Endodermal cell (in vitro differentiated cells): Measurements from ENCODE around the gene KIFC3. TPM values are rescaled to one million over a fixed set of nuclear protein-coding genes. Genes with fewer than 3 reads are reported as not detected.

Experiments
- DNase-seq: peaks from one replicate; pipeline ENCODE4 v3.0.0-alpha.2; 2017
- H3K27ac ChIP-seq: 2 replicates; pipeline ENCODE4 v1.5.1; 2013; ENCODE audit warnings: mild to moderate bottlenecking, low read depth, low read length, moderate library complexity
- H3K27me3 ChIP-seq: 2 replicates; pipeline ENCODE4 v1.6.1; 2013; ENCODE audit warnings: mild to moderate bottlenecking, low read length, moderate library complexity; ENCODE audit not compliant: insufficient read depth, control insufficient read depth, poor library complexity, severe bottlenecking
- H3K36me3 ChIP-seq: 2 replicates; pipeline ENCODE4 v1.7.0; 2013; ENCODE audit warnings: mild to moderate bottlenecking, low read length, moderate library complexity; ENCODE audit not compliant: control insufficient read depth, insufficient read depth
- H3K4me1 ChIP-seq: one replicate; pipeline ENCODE4 v1.7.0; 2013; ENCODE audit warnings: low read length; ENCODE audit not compliant: control insufficient read depth, insufficient read depth
- H3K4me3 ChIP-seq: 2 replicates; pipeline ENCODE4 v1.5.1; 2013; ENCODE audit warnings: mild to moderate bottlenecking, low read length, moderate library complexity
- H3K9ac ChIP-seq: 2 replicates; pipeline ENCODE4 v1.6.1; 2013; ENCODE audit warnings: mild to moderate bottlenecking, low read length, moderate library complexity; ENCODE audit not compliant: poor library complexity, severe bottlenecking; ENCODE audit errors: extremely low read depth
- H3K9me3 ChIP-seq: 2 replicates; pipeline ENCODE4 v1.6.1; 2013; ENCODE audit warnings: mild to moderate bottlenecking, low read length, moderate library complexity; ENCODE audit not compliant: control insufficient read depth
- H3K27ac Mint-ChIP-seq: 2 replicates; pipeline ENCODE4 v1.8.0; 2020; ENCODE audit warnings: mixed read lengths
- H3K27me3 Mint-ChIP-seq: 2 replicates; pipeline ENCODE4 v1.8.0; 2021; ENCODE audit warnings: mild to moderate bottlenecking, mixed read lengths; ENCODE audit not compliant: insufficient read depth
- H3K36me3 Mint-ChIP-seq: 2 replicates; pipeline ENCODE4 v1.8.0; 2020; ENCODE audit warnings: low read depth, mixed read lengths
- H3K4me1 Mint-ChIP-seq: 2 replicates; pipeline ENCODE4 v1.8.0; 2020; ENCODE audit warnings: mixed read lengths
- H3K4me3 Mint-ChIP-seq: 2 replicates; pipeline ENCODE4 v1.8.0; 2020; ENCODE audit warnings: mild to moderate bottlenecking, moderate library complexity, mixed read lengths
- H3K9me3 Mint-ChIP-seq: 2 replicates; pipeline ENCODE4 v1.8.0; 2020; ENCODE audit warnings: mild to moderate bottlenecking, mixed read lengths
- WGBS, 2 experiments: methylation state at CpG; one replicate each; pipeline versions ENCODE4 v1.1.5 to v1.1.7; 2013; ENCODE audit warnings: missing lambda C conversion rate in 2 of 2, mixed read lengths in 1 of 2; ENCODE audit not compliant: insufficient coverage in 1 of 2, insufficient read length in 1 of 2; 5-methylcytosine and 5-hydroxymethylcytosine counted together
- total RNA-seq, 2 donors: library from RNA; stranded (reverse); fragmentation: NEBNext Ultra II Directional in 1 of 2; extraction: Animal tissue kit (Norgen Biotek cat#: 25700) in 1 of 2; gene quantifications; 2 replicates in 1 of 2; 3 replicates in 1 of 2; pipeline ENCODE4 v1.2.1, GENCODE V29; 2021
- TF ChIP-seq, protein P1 (sequence below): fragments of 200-600 bp; sonication (generic); conservative IDR thresholded peaks from 2 replicates; pipeline ENCODE4 v1.5.0; 2021; ENCODE audit warnings: antibody characterized with exemption, mild to moderate bottlenecking

The KIFC3 gene
- total RNA-seq, 2 donors from 2014 or later: 39.2 to 39.3 TPM

DNA sequence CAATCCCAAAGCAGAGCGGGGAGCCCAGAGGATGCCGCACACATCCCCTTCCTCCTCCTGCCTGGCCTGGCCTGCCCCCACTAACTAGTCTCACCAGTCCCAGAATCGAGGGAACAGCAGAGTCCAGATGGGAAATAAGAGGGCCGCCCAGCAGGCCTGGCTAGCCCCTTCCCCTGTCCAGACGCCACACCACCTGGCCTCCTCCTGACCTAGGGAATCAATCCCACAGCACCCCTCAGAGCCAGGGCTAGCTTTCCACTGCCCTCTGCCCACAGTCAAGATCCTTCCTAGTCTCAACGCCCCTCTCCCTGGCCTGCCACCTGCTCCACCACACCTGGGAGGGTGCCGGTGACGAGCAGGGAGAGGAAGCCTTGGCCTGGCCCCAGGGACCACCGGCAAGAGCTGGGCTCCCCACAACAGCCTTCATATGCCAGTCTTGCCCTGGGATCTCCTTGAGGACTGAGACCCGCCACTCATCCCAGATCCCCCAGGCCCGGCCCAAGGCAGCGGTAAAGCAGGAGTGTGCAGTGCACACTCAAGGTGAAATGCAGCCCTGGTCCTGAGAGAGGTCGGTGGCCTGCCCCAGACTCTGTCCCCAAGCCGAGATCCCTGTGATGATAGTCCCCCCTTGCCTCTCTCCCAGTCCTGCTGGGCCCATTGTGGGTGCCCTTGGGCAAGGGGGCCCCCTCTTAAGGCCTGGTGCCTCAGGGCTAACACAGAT, 38.8 kb downstream of the KIFC3 start:
- peaks cover 2% of the 10 kb centered on the region for H3K4me1 Mint-ChIP-seq
- peak overlapping the region; percentile 75 for H3K27ac Mint-ChIP-seq
- Histone ChIP-seq H3K9ac (no peak overlapping the region), H3K9me3 (no peaks in the 10 kb centered on the region), H3K36me3 (peaks cover 52% of the 10 kb centered on the region), H3K4me1 (no peaks in the 10 kb centered on the region), H3K27me3 (no peaks in the 10 kb centered on the region), H3K4me3 (no peak overlapping the region), H3K27ac (no peak overlapping the region)
- H3K27me3 Mint-ChIP-seq: no peaks in the 10 kb centered on the region
- no peak overlapping the region for H3K4me3 Mint-ChIP-seq
- 89 to 94% methylated on average over 8 to 14 of the region's 14 CpGs for WGBS, 2 experiments
- H3K9me3 Mint-ChIP-seq: peaks cover 3% of the 10 kb centered on the region
- no peak for DNase-seq
- TF ChIP-seq, protein P1, sequence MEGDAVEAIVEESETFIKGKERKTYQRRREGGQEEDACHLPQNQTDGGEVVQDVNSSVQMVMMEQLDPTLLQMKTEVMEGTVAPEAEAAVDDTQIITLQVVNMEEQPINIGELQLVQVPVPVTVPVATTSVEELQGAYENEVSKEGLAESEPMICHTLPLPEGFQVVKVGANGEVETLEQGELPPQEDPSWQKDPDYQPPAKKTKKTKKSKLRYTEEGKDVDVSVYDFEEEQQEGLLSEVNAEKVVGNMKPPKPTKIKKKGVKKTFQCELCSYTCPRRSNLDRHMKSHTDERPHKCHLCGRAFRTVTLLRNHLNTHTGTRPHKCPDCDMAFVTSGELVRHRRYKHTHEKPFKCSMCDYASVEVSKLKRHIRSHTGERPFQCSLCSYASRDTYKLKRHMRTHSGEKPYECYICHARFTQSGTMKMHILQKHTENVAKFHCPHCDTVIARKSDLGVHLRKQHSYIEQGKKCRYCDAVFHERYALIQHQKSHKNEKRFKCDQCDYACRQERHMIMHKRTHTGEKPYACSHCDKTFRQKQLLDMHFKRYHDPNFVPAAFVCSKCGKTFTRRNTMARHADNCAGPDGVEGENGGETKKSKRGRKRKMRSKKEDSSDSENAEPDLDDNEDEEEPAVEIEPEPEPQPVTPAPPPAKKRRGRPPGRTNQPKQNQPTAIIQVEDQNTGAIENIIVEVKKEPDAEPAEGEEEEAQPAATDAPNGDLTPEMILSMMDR: no peak
- peaks cover 52% of the 10 kb centered on the region for H3K36me3 Mint-ChIP-seq

DNA sequence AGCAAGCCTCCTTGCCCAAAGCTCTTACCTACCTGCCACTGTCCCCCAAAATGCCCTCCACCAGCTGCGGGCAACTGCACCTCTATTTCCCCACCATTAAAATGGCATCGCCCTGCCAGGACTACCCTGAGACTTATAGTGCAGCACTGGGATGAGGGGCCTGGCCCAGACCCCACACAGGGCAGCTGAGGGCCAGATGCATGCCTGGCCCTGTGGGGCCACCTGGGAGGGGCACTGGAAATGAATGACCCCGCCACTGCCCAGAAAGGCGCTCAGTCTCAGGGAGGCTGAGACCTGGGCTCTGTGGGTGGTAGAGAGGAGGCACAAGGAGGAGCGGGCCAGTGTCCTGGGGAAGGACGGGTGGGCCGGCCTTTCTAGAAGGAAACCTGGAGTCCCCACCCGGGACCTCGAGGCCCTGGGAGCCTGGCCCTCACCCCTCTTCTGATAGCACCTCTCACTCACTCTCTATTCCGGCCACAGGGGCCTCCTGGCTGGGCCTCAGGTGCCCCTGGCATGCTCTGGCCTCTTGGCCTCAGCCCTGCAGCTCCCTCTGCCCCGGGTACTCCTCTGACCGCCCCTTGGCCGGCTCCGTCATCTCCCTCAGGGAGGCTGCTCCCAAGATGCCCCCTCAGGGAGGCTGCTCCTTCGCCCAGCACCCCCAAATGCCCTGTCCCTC, 39.8 kb downstream of the KIFC3 start:
- Histone ChIP-seq H3K36me3 (peaks cover 43% of the 10 kb centered on the region), H3K4me1 (no peaks in the 10 kb centered on the region), H3K27ac (no peak overlapping the region), H3K27me3 (no peaks in the 10 kb centered on the region), H3K9ac (no peak overlapping the region), H3K9me3 (no peaks in the 10 kb centered on the region), H3K4me3 (no peak overlapping the region)
- TF ChIP-seq, protein P1: no peak
- Mint-ChIP-seq H3K27me3 (no peaks in the 10 kb centered on the region), H3K4me1 (peaks cover 2% of the 10 kb centered on the region), H3K36me3 (peaks cover 49% of the 10 kb centered on the region), H3K9me3 (peaks cover 3% of the 10 kb centered on the region), H3K4me3 (no peak overlapping the region), H3K27ac (no peak overlapping the region)
- WGBS, 2 experiments: 84 to 87% methylated on average over 3 to 15 of the region's 15 CpGs
- DNase-seq: no peak

DNA sequence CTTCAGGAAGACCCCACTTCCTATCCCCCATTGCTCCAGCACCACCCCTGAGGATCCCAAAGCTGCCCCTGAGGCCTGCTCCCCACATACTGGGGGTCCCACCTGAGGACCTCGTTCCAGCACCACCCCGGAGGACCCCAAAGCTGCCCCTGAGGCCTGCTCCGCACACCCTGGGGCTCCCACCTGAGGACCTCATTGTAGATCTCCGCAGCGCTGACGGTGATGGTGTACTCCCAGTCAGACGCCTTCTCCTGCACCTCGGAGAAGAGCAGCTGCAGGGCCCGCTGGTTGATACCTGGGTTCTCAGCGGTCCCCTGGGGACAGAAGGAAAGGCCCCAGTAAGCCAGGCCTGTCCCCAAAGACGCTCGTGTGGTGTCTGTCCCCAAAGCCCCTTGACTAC, 40.3 kb downstream of the KIFC3 start:
- 93% methylated on average over 6 to 12 of the region's 12 CpGs for WGBS, 2 experiments
- H3K27me3 Mint-ChIP-seq: no peaks in the 10 kb centered on the region

More for the DNA sequence above, 40.3 kb downstream of the KIFC3 start:
- no peak overlapping the region for H3K4me3 Mint-ChIP-seq
- DNase-seq: no peak
- peak overlapping the region; percentile 21 for H3K27ac Mint-ChIP-seq
- Histone ChIP-seq H3K4me1 (no peaks in the 10 kb centered on the region), H3K27ac (no peak overlapping the region), H3K9me3 (no peaks in the 10 kb centered on the region), H3K36me3 (peaks cover 41% of the 10 kb centered on the region), H3K27me3 (no peaks in the 10 kb centered on the region), H3K9ac (no peak overlapping the region), H3K4me3 (no peak overlapping the region)
- peaks cover 2% of the 10 kb centered on the region for H3K4me1 Mint-ChIP-seq
- TF ChIP-seq, protein P1: no peak
- peaks cover 3% of the 10 kb centered on the region for H3K9me3 Mint-ChIP-seq
- peaks cover 44% of the 10 kb centered on the region for H3K36me3 Mint-ChIP-seq
